Activated T-cell treated with anti-CD3 and anti-CD28 coated beads, Interleukin-2, amount 50 U/mL, for 72 hours (primary cell): ENCODE data around the gene LMF2. TPM values are rescaled to one million over a fixed set of nuclear protein-coding genes. Genes with fewer than 3 reads are reported as not detected.

ENCODE experiments used
- ATAC-seq, 2 donors: fragments of 150-1000 bp; cut with Tn5 transposase; replicated peaks in 1 of 2; 2 replicates each; pipeline ENCODE4 v1.10.0; 2021; ENCODE audit warnings: moderate library complexity in 2 of 2, mild to moderate bottlenecking in 1 of 2
- DNase-seq, 2 donors: peaks; one replicate each; pipeline ENCODE4 v3.0.0; 2021 to 2022; ENCODE audit warnings: mixed read lengths in 1 of 2
- H3K27ac Mint-ChIP-seq: one replicate; pipeline ENCODE4 v1.8.0; 2022; ENCODE audit warnings: mild to moderate bottlenecking, moderate library complexity, mixed read lengths
- H3K27me3 Mint-ChIP-seq: one replicate; pipeline ENCODE4 v1.8.0; 2022; ENCODE audit warnings: low read depth, mixed read lengths
- H3K36me3 Mint-ChIP-seq, 2 donors: one replicate each; pipeline ENCODE4 v1.8.0; 2022; ENCODE audit warnings: mixed read lengths in 2 of 2, mild to moderate bottlenecking in 1 of 2; ENCODE audit not compliant: insufficient read depth in 2 of 2
- H3K4me1 Mint-ChIP-seq: one replicate; pipeline ENCODE4 v1.8.0; 2022; ENCODE audit warnings: low read depth, mixed read lengths
- H3K4me3 Mint-ChIP-seq, 2 donors: one replicate each; pipeline ENCODE4 v1.8.0; 2022; ENCODE audit warnings: mild to moderate bottlenecking in 2 of 2, mixed read lengths in 2 of 2, moderate library complexity in 2 of 2
- H3K9me3 Mint-ChIP-seq, 2 donors: one replicate each; pipeline ENCODE4 v1.8.0; 2022; ENCODE audit warnings: mixed read lengths in 2 of 2
- total RNA-seq, 2 donors: library from RNA; stranded (reverse); gene quantifications; one replicate each; pipeline ENCODE4 v1.2.3, GENCODE V29; 2022

LMF2 gene
- total RNA-seq, 2 donors from 2014 or later: 64.8 to 64.9 TPM

DNA sequence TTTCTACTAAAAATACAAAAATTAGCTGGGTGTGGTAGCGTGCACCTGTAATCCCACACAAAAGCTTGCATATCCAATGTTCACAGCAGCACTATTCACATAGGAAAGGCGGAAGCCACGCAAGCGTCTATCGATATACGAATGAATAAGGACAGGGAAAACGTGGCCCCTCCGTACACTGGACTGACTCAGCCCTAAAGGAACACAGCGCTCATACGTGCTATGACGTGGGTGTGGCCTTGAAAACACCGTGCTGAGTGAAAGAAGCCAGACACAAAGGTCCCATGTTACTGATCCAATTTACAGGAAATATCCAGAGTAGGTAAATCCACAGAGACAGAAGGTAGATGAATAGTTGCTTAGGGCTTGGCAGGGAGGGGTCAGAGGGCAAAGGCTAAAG, 7.0 kb downstream of the LMF2 start:
- Mint-ChIP-seq H3K9me3 (no peaks in the 10 kb centered on the region), H3K27ac (no peak overlapping the region), H3K4me3 (no peak overlapping the region), H3K36me3 (no peaks in the 10 kb centered on the region), H3K4me1 (peaks cover 6% of the 10 kb centered on the region), H3K27me3 (no peaks in the 10 kb centered on the region)
- ATAC-seq (no peak), DNase-seq (no peak)

DNA sequence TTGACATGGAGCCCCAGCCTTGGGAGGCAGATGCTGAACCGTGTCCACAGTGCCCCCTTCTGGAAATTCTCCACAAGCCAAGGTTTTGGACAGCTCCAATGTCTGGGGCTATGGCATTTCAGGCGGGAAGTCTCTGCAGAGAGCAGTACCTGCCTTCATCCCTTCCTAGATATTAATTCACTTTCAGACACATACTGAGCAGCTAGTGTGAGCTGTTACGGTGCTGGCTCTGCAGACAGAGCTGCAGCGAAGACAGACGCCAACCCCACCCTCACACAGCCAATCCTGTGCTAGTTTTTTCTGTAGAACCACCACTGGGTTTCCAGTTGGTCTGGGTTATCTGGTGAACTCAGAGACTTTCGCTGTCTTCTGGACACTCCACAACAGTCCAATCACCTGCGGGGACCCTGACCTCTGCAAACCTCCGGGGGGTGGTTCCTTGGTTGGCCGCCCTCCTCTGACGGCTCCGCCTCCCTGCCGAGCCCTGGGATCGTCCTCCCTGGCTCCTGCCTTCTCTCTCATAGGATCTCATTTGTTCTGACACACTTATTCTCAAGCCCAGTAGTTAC, 9.1 kb downstream of the LMF2 start:
- no peaks in the 10 kb centered on the region for H3K9me3 Mint-ChIP-seq
- no peaks in the 10 kb centered on the region for H3K36me3 Mint-ChIP-seq
- ATAC-seq (peak; percentile 81 to 86), DNase-seq (peak; percentile 73 to 74)
- H3K4me1 Mint-ChIP-seq: peaks cover 6% of the 10 kb centered on the region
- no peaks in the 10 kb centered on the region for H3K27me3 Mint-ChIP-seq
- no peak overlapping the region for H3K27ac Mint-ChIP-seq
- no peak overlapping the region for H3K4me3 Mint-ChIP-seq

DNA sequence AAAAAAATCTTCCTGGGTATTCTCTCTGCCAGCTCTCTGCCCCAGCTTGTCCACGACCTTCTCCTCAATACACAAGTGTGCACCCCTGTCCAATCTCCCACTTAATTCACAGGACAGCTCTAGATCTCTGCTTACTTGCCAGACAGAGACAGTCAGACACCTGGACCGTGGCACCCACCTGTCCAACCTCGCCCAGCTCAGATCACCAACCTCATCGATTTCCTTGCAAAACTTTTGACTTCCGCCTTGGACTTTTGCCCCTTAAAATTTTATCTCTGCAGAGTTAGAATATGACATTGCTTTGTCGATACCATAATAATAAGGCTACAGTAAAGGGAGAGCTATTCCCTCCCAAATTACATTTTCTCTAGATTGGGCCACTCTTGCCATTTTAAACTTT, 10.4 kb downstream of the LMF2 start:
- H3K4me3 Mint-ChIP-seq: no peak overlapping the region
- no peak overlapping the region for H3K27ac Mint-ChIP-seq
- H3K4me1 Mint-ChIP-seq: peaks cover 6% of the 10 kb centered on the region
- no peaks in the 10 kb centered on the region for H3K36me3 Mint-ChIP-seq
- H3K9me3 Mint-ChIP-seq: no peaks in the 10 kb centered on the region
- ATAC-seq (no peak), DNase-seq (no peak)
- H3K27me3 Mint-ChIP-seq: no peaks in the 10 kb centered on the region

DNA sequence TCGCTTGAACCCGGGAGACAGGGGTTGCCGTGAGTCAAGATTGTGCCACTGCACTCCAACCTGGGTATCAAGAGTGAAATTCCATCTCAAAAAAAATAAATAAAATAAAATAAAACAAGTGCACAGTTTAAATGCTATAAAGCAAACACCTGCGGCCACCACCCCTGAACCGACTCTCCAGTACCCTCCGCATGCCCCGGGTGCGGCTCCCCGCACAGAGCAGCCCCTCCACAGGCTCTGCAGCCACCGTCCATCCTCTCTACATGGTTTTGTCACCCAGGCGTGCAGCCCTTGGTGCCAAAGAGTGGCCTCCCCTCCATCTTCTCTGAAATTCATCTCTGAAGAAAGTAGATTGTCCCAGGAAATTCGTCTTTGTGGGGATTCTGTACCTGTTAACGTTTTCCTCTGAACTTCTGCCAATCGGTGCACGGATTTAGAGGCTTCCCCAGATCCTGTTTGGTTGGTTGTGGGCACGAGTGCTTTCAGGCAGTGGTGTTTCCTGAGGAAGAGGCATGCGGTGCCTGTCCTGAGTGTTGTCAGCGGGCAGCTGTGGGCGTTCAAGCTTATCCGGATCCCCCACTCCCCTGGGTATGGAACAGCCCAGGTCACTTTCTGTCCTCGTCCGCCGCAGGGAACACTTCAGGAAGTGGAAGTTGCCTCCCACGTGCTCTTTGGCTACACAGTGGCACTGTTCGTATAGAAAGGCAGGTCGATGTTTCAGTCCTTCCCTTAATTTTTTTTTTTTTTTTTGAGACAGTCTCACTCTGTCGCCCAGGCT, 16.8 kb downstream of the LMF2 start:
- no peak for DNase-seq
- Mint-ChIP-seq H3K27me3 (no peaks in the 10 kb centered on the region), H3K27ac (peak overlapping the region; percentile 79), H3K4me1 (peaks cover 8% of the 10 kb centered on the region), H3K4me3 (peak overlapping the region; percentile 52 to 58), H3K36me3 (no peaks in the 10 kb centered on the region), H3K9me3 (no peaks in the 10 kb centered on the region)
- peak in 1 of 2 donors; percentile 39 for ATAC-seq

DNA sequence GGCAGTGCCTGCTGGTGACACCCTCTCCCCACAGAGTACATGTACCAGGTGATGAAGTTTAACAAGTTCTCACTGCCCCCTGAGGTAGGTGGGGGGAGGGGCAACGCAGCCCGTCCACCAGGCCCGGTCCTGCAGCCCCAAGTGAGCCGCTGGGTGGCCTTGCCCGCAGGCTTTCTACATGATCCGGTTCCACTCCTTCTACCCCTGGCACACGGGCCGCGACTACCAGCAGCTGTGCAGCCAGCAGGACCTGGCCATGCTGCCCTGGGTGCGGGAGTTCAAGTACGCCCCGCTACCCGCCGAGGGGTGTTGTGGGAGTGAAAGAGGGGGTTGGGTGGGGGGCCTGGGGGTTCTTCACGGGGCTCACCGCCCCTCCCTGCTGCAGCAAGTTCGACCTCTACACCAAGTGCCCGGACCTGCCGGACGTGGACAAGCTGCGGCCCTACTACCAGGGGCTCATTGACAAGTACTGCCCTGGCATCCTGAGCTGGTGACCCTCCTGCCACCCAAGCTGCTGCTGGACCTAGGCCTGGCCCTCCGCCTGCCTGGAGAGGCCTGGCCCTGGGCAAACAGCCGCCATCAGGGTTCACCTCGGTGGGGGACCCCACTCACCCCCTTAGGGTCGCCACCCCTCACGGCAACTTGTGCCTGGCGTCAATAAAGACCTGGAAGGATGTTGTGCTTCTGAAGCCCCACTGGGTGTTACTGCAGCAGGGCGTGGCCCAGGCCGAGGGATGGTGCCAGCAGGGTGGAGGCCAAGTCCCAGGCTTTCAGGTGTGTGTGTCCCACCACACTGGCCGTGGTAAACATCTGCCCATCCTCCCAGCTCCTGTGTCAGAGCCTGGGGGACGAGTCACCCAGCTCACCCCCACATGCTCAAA, 17.9 kb downstream of the LMF2 start:
- no peaks in the 10 kb centered on the region for H3K27me3 Mint-ChIP-seq
- ATAC-seq: no peak
- H3K4me3 Mint-ChIP-seq: no peak overlapping the region
- peaks cover 8% of the 10 kb centered on the region for H3K4me1 Mint-ChIP-seq
- no peaks in the 10 kb centered on the region for H3K36me3 Mint-ChIP-seq
- H3K9me3 Mint-ChIP-seq: no peaks in the 10 kb centered on the region
- DNase-seq: no peak
- no peak overlapping the region for H3K27ac Mint-ChIP-seq

DNA sequence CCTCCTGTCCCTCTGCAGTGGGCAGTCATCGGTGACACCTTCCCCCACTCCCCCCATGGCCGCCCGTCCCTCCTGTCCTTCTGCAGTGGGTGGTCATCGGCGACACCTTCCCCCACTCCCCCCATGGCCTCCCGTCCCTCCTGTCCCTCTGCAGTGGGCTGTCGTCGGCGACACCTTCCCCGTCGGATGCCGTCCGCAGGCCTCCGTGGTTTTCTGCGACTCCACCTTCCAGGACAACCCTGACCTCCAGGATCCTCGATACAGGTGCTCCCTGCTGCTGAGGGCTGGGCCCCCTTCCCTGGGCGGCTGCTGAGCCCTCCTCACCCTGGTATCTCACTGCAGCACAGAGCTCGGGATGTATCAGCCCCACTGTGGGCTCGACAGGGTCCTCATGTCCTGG, 18.6 kb downstream of the LMF2 start:
- Mint-ChIP-seq H3K36me3 (no peaks in the 10 kb centered on the region), H3K9me3 (no peaks in the 10 kb centered on the region), H3K27me3 (no peaks in the 10 kb centered on the region), H3K4me1 (peaks cover 8% of the 10 kb centered on the region), H3K4me3 (no peak overlapping the region), H3K27ac (no peak overlapping the region)
- ATAC-seq (no peak), DNase-seq (no peak)

DNA sequence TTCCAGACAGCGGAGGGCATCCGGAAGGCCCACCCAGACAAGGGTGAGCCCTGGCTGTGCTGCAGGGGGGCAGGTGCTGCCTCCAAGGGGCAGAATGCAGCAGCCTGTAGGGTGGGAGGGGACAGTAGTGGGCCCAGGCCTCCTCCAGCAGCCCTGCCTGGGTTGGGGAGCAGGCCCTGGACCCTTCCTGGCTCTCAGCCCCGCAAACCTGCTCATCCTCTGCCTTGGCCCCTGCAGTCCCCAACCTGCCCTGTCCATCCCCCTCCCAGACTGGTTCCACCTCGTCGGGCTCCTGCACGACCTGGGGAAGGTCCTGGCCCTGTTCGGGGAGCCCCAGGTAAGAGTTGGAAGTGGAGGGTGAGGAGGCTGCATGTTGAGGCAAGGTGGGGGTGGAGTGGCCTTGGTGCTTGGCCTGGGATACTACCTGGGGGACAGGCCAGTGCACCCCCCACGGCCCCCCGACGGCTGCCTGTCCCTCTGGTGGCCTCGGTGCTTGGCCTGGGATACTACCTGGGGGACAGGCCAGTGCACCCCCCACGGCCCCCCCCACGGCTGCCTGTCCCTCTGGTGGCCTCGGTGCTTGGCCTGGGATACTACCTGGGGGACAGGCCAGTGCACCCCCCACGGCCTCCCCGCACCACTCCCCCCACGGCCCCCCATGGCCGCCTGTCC, 19.4 kb downstream of the LMF2 start:
- no peak overlapping the region for H3K27ac Mint-ChIP-seq
- ATAC-seq (no peak), DNase-seq (no peak)
- no peak overlapping the region for H3K4me3 Mint-ChIP-seq
- no peaks in the 10 kb centered on the region for H3K36me3 Mint-ChIP-seq
- no peaks in the 10 kb centered on the region for H3K9me3 Mint-ChIP-seq
- H3K4me1 Mint-ChIP-seq: peaks cover 8% of the 10 kb centered on the region
- no peaks in the 10 kb centered on the region for H3K27me3 Mint-ChIP-seq

DNA sequence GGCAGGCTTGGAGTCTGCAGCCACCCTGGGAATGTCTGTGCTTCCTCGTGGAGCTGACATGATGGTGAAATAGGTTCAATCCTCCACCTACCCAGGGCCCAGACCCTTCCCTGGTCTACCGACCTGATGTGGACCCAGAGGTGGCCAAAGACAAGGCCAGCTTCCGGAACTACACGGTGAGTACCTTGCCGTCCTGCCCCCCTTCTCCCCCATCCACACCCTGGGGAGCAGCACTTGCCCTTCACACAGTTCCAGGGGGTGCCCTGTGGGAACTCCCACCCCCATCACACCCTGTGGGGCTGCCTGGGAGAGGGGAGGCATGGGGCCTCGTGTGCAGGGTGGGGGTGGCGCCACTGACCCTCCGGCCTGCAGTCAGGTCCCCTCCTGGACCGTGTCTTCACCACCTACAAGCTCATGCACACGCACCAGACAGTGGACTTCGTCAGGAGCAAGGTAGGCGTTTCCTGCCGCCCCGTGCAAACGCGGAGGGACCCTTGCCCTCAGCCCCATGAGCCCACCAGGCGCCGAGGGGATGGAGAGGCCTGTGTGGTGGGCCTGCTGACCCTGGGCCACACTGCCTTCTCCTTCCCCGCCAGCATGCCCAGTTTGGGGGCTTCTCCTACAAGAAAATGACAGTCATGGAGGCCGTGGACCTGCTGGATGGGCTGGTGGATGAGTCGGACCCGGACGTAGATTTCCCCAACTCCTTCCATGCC, 20.1 kb downstream of the LMF2 start:
- no peaks in the 10 kb centered on the region for H3K36me3 Mint-ChIP-seq
- H3K9me3 Mint-ChIP-seq: no peaks in the 10 kb centered on the region
- ATAC-seq (peak in 1 of 2 donors; percentile 17), DNase-seq (no peak)
- H3K27ac Mint-ChIP-seq: no peak overlapping the region
- peaks cover 8% of the 10 kb centered on the region for H3K4me1 Mint-ChIP-seq
- H3K4me3 Mint-ChIP-seq: no peak overlapping the region
- H3K27me3 Mint-ChIP-seq: no peaks in the 10 kb centered on the region

DNA sequence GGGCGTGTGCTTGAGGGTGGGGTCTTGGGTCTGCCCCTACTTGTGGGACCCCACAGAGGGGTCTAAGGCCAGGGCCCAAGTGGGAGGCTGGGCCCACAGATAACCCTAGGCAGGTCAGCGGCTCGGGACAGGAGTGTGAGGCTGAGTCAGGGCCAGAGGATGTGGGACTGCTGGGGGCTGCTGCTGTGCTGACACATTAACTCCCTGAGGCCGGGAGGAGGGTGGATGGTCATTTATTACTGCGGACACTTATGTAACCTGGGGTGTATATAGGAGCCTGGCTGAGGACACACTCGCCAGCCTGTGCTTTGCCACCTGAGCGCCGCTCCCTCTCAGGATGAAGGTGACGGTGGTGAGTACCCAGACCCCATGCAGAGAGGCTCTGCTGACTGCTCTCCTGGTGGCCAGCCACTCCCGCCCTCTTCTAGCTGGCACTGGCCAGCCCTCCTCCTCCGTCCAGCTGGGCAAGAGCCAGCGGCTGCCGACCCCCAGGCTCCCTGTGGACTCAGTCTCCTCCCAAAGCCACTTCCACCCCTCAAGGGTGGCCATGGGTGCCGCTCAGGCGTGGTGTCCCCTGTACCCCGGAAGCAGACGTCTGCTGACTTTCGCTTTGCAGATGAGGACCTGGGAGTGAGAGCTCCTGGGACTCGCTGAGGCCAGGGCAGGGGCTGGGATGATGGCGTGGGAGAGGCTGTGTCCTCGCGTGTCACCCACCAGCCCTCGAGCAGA, 20.8 kb downstream of the LMF2 start, which contains the start of gene MIOX:
Gene MIOX (plus strand): TSS at position 299 of the 729 bp plus-strand sequence. CDS start 39 bp downstream, at position 338.
- Mint-ChIP-seq H3K4me1 (peaks cover 8% of the 10 kb centered on the region), H3K27ac (no peak within 1 kb of the TSS)
- no peak for DNase-seq

DNA sequence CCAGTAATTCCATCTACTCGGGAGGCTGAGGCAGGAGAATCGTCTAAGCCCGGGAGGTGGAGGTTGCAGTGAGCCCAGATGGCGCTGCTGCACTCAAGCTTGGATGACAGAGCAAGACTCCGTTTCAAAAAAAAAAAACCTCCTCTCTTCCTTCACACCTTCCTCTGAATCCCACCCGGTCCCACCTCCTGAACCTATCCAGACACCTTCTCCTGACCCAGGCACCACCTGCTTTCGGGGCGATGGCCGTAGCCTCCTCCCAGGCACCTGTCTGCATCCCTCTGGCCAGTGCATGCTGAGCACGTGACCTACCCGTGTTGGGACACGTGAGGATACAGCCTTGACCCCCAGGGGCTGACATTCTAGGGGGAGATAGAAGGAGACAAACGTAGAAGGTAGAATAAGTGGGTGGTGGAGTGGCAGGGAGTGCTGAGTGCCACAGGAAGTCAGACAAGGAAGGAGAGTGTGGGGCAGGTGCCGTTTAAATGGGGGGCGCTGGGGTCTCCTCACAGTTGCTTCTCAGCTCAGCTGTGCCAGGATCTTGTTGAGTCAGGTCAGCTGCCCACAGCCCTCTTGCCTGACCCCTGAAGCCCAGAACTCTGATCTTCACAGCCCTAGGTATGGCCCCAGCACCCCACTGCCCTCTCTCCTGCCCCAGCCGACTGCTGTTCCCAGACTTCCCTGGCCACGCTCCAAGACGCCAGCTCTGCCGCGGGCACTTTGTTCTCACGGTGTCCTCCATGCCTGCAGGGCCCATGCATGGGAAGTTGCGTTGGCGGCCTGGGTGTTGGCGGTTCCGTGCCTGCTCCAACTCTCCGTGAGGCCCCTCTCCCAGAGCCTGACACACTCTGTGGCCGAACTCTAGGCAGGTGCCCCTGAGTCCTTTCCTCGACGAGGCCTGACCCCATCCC, 22.0 kb downstream of the LMF2 start:
- no peak for DNase-seq
- Mint-ChIP-seq H3K9me3 (no peaks in the 10 kb centered on the region), H3K27me3 (peaks cover 1% of the 10 kb centered on the region), H3K4me3 (no peak overlapping the region), H3K36me3 (no peaks in the 10 kb centered on the region), H3K27ac (no peak overlapping the region), H3K4me1 (no peaks in the 10 kb centered on the region)
- ATAC-seq: no peak

More for the DNA sequence above, 20.8 kb downstream of the LMF2 start, which contains the start of gene MIOX:
- no peaks in the 10 kb centered on the region for H3K9me3 Mint-ChIP-seq
- H3K36me3 Mint-ChIP-seq: no peaks in the 10 kb centered on the region
- H3K27me3 Mint-ChIP-seq: no peaks in the 10 kb centered on the region
- no peak within 1 kb of the TSS for H3K4me3 Mint-ChIP-seq
- peak in 1 of 2 donors; percentile 8 for ATAC-seq
